Measurements from ENCODE around the gene OPHN1.

Gene OPHN1

GRCh38 chrX:68413254-68413653, 20.0 kb downstream of the OPHN1 start:
- TF ChIP-seq GATA2 (IDR thresholded peaks at IDR 0.05; ENCODE audit: low read depth, low read length) (no peak), GATA3 (IDR thresholded peaks at IDR 0.05; ENCODE audit: low read depth, low read length) (no peak)

GRCh38 chrX:68411729-68412128, 21.6 kb downstream of the OPHN1 start:
- TF ChIP-seq GATA2 (IDR thresholded peaks at IDR 0.05; ENCODE audit: low read depth, low read length) = 0 out of 2 replicates have a peak, but pooled peaks have one; percentile 25
- TF ChIP-seq GATA3 (IDR thresholded peaks at IDR 0.05; ENCODE audit: low read depth, low read length) = no peak

DNA sequence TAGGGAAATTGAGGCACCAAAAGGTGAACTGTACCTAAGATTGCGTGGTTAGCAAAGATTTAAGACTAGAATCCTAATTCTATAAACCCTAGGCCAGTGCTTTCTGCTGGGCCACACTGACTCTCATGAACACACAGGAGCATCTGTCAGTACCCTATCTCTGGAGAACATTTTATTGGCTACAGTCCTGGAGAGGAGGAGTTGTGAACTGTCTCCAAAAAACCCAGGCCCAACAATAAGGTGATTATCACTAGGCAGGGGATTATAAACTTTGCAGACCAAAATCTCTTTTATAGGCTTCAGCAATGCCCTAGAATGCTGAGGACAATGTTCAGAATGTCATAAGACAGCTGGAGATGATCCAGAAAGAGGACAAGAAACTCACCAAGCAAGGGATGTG, 24.1 kb downstream of the OPHN1 start:
- TF ChIP-seq GATA3 (IDR thresholded peaks at IDR 0.05; ENCODE audit: low read depth, low read length) (no peak), GATA2 (IDR thresholded peaks at IDR 0.05; ENCODE audit: low read depth, low read length) (no peak)

DNA sequence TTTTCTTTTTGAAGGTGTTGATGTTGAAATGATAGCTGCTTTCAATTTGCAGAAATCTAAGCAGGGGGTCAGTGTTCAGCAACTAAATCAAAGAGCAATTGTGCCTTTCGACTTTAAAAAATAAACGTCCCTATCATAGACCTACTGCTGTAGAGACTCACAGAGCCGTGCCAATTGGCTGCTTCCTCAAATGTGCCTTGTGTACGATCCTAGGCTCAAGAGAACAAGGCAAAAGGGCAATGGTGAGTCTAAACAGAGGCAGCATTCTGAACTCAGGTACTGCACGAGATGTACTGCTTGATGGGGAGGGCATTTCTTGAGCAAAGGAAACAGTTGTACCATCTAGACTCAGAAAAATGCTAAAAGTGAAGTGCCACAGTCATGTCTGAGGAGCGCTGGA, 29.8 kb downstream of the OPHN1 start:
- no peak for TF ChIP-seq GATA3 (IDR thresholded peaks at IDR 0.05; ENCODE audit: low read depth, low read length)
- TF ChIP-seq GATA2 (IDR thresholded peaks at IDR 0.05; ENCODE audit: low read depth, low read length) = no peak

- TF ChIP-seq GATA2 (IDR thresholded peaks at IDR 0.05; ENCODE audit: low read depth, low read length) (no peak), GATA3 (IDR thresholded peaks at IDR 0.05; ENCODE audit: low read depth, low read length) (no peak)
Measured at GRCh38 chrX:68403038-68403437, 30.3 kb downstream of the OPHN1 start.

GRCh38 chrX:68402094-68402493, 31.2 kb downstream of the OPHN1 start:
- TF ChIP-seq GATA2 (IDR thresholded peaks at IDR 0.05; ENCODE audit: low read depth, low read length) = no peak
- no peak for TF ChIP-seq GATA3 (IDR thresholded peaks at IDR 0.05; ENCODE audit: low read depth, low read length)

GRCh38 chrX:68398291-68398690, 35.0 kb downstream of the OPHN1 start:
- no peak for TF ChIP-seq GATA3 (IDR thresholded peaks at IDR 0.05; ENCODE audit: low read depth, low read length)
- TF ChIP-seq GATA2 (IDR thresholded peaks at IDR 0.05; ENCODE audit: low read depth, low read length) = no peak

- TF ChIP-seq GATA2 (IDR thresholded peaks at IDR 0.05; ENCODE audit: low read depth, low read length) (no peak), GATA3 (IDR thresholded peaks at IDR 0.05; ENCODE audit: low read depth, low read length) (no peak)
Measured at GRCh38 chrX:68396953-68397352, 36.3 kb downstream of the OPHN1 start.

- TF ChIP-seq GATA2 (IDR thresholded peaks at IDR 0.05; ENCODE audit: low read depth, low read length) = no peak
- TF ChIP-seq GATA3 (IDR thresholded peaks at IDR 0.05; ENCODE audit: low read depth, low read length) = no peak
Measured at GRCh38 chrX:68387776-68388175, 45.5 kb downstream of the OPHN1 start.

GRCh38 chrX:68383540-68383939, 49.8 kb downstream of the OPHN1 start:
- TF ChIP-seq GATA3 (IDR thresholded peaks at IDR 0.05; ENCODE audit: low read depth, low read length) = no peak
- no peak for TF ChIP-seq GATA2 (IDR thresholded peaks at IDR 0.05; ENCODE audit: low read depth, low read length)

GRCh38 chrX:68376373-68376772, 56.9 kb downstream of the OPHN1 start:
- TF ChIP-seq GATA3 (IDR thresholded peaks at IDR 0.05; ENCODE audit: low read depth, low read length) = no peak
- TF ChIP-seq GATA2 (IDR thresholded peaks at IDR 0.05; ENCODE audit: low read depth, low read length) = no peak

GRCh38 chrX:68375803-68376202, 57.5 kb downstream of the OPHN1 start:
- no peak for TF ChIP-seq GATA3 (IDR thresholded peaks at IDR 0.05; ENCODE audit: low read depth, low read length)
- TF ChIP-seq GATA2 (IDR thresholded peaks at IDR 0.05; ENCODE audit: low read depth, low read length) = no peak

- TF ChIP-seq GATA2 (IDR thresholded peaks at IDR 0.05; ENCODE audit: low read depth, low read length) (no peak), GATA3 (IDR thresholded peaks at IDR 0.05; ENCODE audit: low read depth, low read length) (no peak)
Measured at GRCh38 chrX:68372665-68373064, 60.6 kb downstream of the OPHN1 start.

- TF ChIP-seq GATA3 (IDR thresholded peaks at IDR 0.05; ENCODE audit: low read depth, low read length) (no peak), GATA2 (IDR thresholded peaks at IDR 0.05; ENCODE audit: low read depth, low read length) (no peak)
Measured at GRCh38 chrX:68369559-68369958, 63.7 kb downstream of the OPHN1 start.

DNA sequence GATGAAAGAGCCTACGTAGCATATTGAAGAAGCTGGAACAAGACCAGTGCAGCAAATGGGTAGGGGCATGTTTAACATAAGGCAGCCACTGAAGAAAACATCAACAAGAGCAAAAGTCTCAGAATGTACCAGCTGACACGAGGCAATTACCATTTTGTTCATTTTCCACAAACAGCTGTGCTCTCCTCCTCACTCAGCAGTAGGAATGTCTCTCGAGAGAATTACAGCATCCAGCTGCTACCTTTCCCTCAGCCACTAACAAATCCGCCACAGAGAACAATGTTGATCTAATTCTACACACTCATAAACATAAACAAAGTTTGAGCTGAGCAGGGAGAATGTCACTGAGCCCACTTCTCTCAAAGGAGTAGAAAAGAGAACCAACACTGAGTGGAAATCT, 68.0 kb downstream of the OPHN1 start:
- TF ChIP-seq GATA2 (IDR thresholded peaks at IDR 0.05; ENCODE audit: low read depth, low read length) (no peak), GATA3 (IDR thresholded peaks at IDR 0.05; ENCODE audit: low read depth, low read length) (no peak)

GRCh38 chrX:68363984-68364383, 69.3 kb downstream of the OPHN1 start:
- TF ChIP-seq GATA3 (IDR thresholded peaks at IDR 0.05; ENCODE audit: low read depth, low read length) (no peak), GATA2 (IDR thresholded peaks at IDR 0.05; ENCODE audit: low read depth, low read length) (no peak)

All from SH-SY5Y (cell line).